HL-60/S4 treated with retinoic acid at 250 ng/mL for 4 days and 3 days (cell line): ENCODE results near the gene CFL1.
"Not testable (repeated sequence)": the region's sequence is repeated elsewhere in the genome, so short reads cannot be mapped to it uniquely, and the experiment has no call there.

Experiments used
- in situ Hi-C: fragments of 300-500 bp; cut with MboI; formaldehyde crosslinking; loops from 2 replicates; pipeline ENCODE4 v1.7.0; 2022; ENCODE audit warnings: low sequenced_read_pairs

Gene CFL1

GRCh38 chr11:65857853-65858680 is at the start of gene CFL1:
Gene CFL1 (minus strand): TSS chr11:65858180. CDS start chr11:65858099, 81 bp downstream.
- in situ Hi-C loops: no loop called here

GRCh38 chr11:65906602-65907001 is 48.6 kb upstream of the CFL1 start:
- in situ Hi-C loops: no loop called here

- in situ Hi-C loops: no loop called here
Observed at GRCh38 chr11:65903715-65904114, 45.7 kb upstream of the CFL1 start.

GRCh38 chr11:65903068-65903481 is 45.1 kb upstream of the CFL1 start:
- in situ Hi-C loops: no loop called here

- in situ Hi-C loops: no loop called here
Observed at GRCh38 chr11:65900899-65901180, 42.9 kb upstream of the CFL1 start.

- in situ Hi-C loops: no loop called here
Observed at GRCh38 chr11:65900125-65900898, 42.3 kb upstream of the CFL1 start, which contains the start of gene FOSL1. Gene FOSL1 (minus strand): TSS chr11:65900388. CDS start chr11:65900339, 49 bp downstream.

- in situ Hi-C loops: no loop called here
Observed at GRCh38 chr11:65899356-65900124, 41.6 kb upstream of the CFL1 start.

GRCh38 chr11:65898656-65899355 is 40.8 kb upstream of the CFL1 start:
- in situ Hi-C loops: no loop called here

GRCh38 chr11:65897020-65897471 is 39.1 kb upstream of the CFL1 start:
- in situ Hi-C loops: no loop called here

GRCh38 chr11:65896034-65896999 is 38.3 kb upstream of the CFL1 start:
- in situ Hi-C loops: no loop called here

- in situ Hi-C loops: no loop called here
Observed at GRCh38 chr11:65895482-65895981, 37.6 kb upstream of the CFL1 start.

- in situ Hi-C loops: no loop called here
Observed at GRCh38 chr11:65894034-65894591, 36.1 kb upstream of the CFL1 start.

- in situ Hi-C loops: no loop called here
Observed at GRCh38 chr11:65892661-65893317, 34.8 kb upstream of the CFL1 start.

- in situ Hi-C loops: not testable (repeated sequence)
Observed at GRCh38 chr11:65892137-65892540, 34.2 kb upstream of the CFL1 start.

- in situ Hi-C loops: no loop called here
Observed at GRCh38 chr11:65891219-65892136, 33.5 kb upstream of the CFL1 start.

GRCh38 chr11:65890324-65891218 is 32.6 kb upstream of the CFL1 start, which contains the start of gene CCDC85B:
Gene CCDC85B (plus strand): TSS chr11:65890673. CDS start chr11:65890784, 111 bp downstream.
- in situ Hi-C loops: no loop called here
